Measurements from ENCODE around the gene SHMT2.

GRCh38 chr12:57248934-57249742, 19.6 kb downstream of the SHMT2 start:
- TF ChIP-seq, protein P1, sequence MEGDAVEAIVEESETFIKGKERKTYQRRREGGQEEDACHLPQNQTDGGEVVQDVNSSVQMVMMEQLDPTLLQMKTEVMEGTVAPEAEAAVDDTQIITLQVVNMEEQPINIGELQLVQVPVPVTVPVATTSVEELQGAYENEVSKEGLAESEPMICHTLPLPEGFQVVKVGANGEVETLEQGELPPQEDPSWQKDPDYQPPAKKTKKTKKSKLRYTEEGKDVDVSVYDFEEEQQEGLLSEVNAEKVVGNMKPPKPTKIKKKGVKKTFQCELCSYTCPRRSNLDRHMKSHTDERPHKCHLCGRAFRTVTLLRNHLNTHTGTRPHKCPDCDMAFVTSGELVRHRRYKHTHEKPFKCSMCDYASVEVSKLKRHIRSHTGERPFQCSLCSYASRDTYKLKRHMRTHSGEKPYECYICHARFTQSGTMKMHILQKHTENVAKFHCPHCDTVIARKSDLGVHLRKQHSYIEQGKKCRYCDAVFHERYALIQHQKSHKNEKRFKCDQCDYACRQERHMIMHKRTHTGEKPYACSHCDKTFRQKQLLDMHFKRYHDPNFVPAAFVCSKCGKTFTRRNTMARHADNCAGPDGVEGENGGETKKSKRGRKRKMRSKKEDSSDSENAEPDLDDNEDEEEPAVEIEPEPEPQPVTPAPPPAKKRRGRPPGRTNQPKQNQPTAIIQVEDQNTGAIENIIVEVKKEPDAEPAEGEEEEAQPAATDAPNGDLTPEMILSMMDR (conservative IDR thresholded peaks at IDR 0.05; ENCODE audit: low read depth in 2 of 2): peak; percentile 38 to 45
- TF ChIP-seq EZH2 (IDR thresholded peaks at IDR 0.05; ENCODE audit: low read depth, unreplicated experiment) (no peak), JUNB (IDR thresholded peaks at IDR 0.05; ENCODE audit: unreplicated experiment) (no peak), POLR2AphosphoS5 (IDR thresholded peaks at IDR 0.05; ENCODE audit: low read depth) (no peak), CREB1 (CRISPR knock-in tag; IDR thresholded peaks at IDR 0.05; ENCODE audit: low read depth) (no peak), ZNF114 (CRISPR knock-in tag; IDR thresholded peaks at IDR 0.05) (no peak), EZH2phosphoT487 (IDR thresholded peaks at IDR 0.05; ENCODE audit: unreplicated experiment) (no peak), STAT1 (IDR thresholded peaks at IDR 0.05; ENCODE audit: unreplicated experiment) (no peak)
